Calu3 (cell line): ENCODE measurements around the gene PROM2. TPM values are rescaled to one million over a fixed set of nuclear protein-coding genes. Genes with fewer than 3 reads are reported as not detected.

Experiments
- BruUV-seq: library from RNA; stranded (reverse); fragments of 400-500 nt; replicated peaks from 2 replicates; lab custom pipeline; 2021; lab: Mats Ljungman, UMichigan
- CTCF ChIA-PET: fragments of 300-600 bp; sonication (Branson Sonifier 250); formaldehyde crosslinking; loops from one replicate; lab custom pipeline; 2022; ENCODE audit warnings: antibody characterized with exemption; lab: Charles Lee
- DNase-seq: peaks from one replicate; pipeline ENCODE4 v3.0.0; 2022
- H3K27ac Mint-ChIP-seq: one replicate; pipeline ENCODE4 v1.8.0; 2022; ENCODE audit warnings: mixed read lengths; ENCODE audit not compliant: unreplicated experiment
- H3K27me3 Mint-ChIP-seq: one replicate; pipeline ENCODE4 v1.8.0; 2022; ENCODE audit warnings: mixed read lengths; ENCODE audit not compliant: unreplicated experiment
- H3K36me3 Mint-ChIP-seq: one replicate; pipeline ENCODE4 v1.8.0; 2022; ENCODE audit warnings: mild to moderate bottlenecking, moderate library complexity, mixed read lengths; ENCODE audit not compliant: insufficient read depth, unreplicated experiment
- H3K4me1 Mint-ChIP-seq: one replicate; pipeline ENCODE4 v1.8.0; 2022; ENCODE audit warnings: mild to moderate bottlenecking, low read depth, mixed read lengths; ENCODE audit not compliant: unreplicated experiment
- H3K4me3 Mint-ChIP-seq: one replicate; pipeline ENCODE4 v1.8.0; 2022; ENCODE audit warnings: mild to moderate bottlenecking, low read depth, moderate library complexity, mixed read lengths; ENCODE audit not compliant: unreplicated experiment
- H3K9me3 Mint-ChIP-seq: one replicate; pipeline ENCODE4 v1.8.0; 2022; ENCODE audit warnings: low read depth, mixed read lengths; ENCODE audit not compliant: unreplicated experiment
- intact Hi-C: fragments of 100-400 bp; cut with micrococcal nuclease; formaldehyde crosslinking; loops from one replicate; pipeline ENCODE4 v1.10.0; 2022; ENCODE audit not compliant: unreplicated experiment
- total RNA-seq: library from RNA; stranded (reverse); gene quantifications from 2 replicates; pipeline ENCODE4 v1.2.3, GENCODE V29; 2022
- TF ChIP-seq, protein P1 (sequence below): fragments of 200-600 bp; IDR thresholded peaks from one replicate; pipeline ENCODE4 v1.8.0; 2022; ENCODE audit warnings: antibody characterized with exemption; ENCODE audit not compliant: unreplicated experiment

The PROM2 gene
- total RNA-seq, 1 experiment from 2014 or later, result 24.7 TPM

DNA sequence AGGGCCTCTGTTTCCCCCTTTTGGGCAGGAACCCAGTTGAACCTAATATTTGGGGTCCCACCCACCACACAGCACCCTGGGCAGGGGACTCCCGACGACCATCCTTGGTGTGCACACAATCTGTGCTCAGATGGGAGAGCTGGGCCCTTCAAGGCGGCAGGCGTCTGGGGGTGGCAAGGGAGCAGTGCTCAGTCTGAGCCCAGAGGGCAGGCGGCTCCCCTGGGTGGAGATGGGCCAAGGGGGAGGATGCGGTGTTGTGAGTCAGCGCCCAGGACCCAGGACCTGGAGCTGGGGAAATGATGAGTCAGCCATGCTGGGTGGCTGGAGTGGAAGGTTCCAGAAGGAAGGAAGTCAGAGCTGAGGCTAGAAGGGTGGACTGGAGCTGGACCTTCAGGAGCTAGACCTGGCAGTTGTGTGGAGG lies 3.8 kb downstream of the PROM2 start:
- CTCF ChIA-PET, result no interaction called here
- Mint-ChIP-seq H3K36me3 (peaks cover 17% of the 10 kb centered on the region), H3K4me3 (no peak overlapping the region), H3K27ac (peak overlapping the region; percentile 19), H3K9me3 (no peaks in the 10 kb centered on the region), H3K27me3 (no peaks in the 10 kb centered on the region), H3K4me1 (peaks cover 16% of the 10 kb centered on the region)
- TF ChIP-seq, protein P1, sequence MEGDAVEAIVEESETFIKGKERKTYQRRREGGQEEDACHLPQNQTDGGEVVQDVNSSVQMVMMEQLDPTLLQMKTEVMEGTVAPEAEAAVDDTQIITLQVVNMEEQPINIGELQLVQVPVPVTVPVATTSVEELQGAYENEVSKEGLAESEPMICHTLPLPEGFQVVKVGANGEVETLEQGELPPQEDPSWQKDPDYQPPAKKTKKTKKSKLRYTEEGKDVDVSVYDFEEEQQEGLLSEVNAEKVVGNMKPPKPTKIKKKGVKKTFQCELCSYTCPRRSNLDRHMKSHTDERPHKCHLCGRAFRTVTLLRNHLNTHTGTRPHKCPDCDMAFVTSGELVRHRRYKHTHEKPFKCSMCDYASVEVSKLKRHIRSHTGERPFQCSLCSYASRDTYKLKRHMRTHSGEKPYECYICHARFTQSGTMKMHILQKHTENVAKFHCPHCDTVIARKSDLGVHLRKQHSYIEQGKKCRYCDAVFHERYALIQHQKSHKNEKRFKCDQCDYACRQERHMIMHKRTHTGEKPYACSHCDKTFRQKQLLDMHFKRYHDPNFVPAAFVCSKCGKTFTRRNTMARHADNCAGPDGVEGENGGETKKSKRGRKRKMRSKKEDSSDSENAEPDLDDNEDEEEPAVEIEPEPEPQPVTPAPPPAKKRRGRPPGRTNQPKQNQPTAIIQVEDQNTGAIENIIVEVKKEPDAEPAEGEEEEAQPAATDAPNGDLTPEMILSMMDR, result no peak
- no TSS peak for BruUV-seq
- intact Hi-C loops, result no loop called here
- no peak for DNase-seq

DNA sequence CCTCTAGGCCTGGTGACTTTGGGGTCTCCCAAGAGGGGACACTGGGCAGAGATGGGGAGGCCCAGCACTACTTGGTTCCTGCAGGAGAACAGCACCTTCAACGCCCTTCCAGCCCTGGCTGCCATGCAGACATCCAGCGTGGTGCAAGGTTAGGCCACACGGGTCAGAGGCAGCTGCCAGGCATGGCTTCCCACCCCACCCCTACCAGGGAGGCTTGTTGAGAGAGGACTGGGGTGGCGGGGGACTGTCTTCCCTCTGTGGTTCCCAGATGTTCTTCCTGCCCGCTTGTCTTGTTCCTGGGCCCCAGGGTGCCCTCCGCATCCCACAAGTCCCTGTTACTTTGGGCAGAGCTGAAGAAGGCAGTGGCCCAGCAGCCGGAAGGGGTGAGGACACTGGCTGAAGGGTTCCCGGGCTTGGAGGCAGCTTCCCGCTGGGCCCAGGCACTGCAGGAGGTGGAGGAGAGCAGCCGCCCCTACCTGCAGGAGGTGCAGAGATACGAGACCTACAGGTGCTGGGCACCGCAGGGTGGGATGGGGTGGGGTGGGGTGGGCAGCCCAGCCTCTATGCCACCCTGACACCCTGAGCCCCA lies 4.5 kb downstream of the PROM2 start:
- no TSS peak for BruUV-seq
- TF ChIP-seq, protein P1, result no peak
- Mint-ChIP-seq H3K27ac (no peak overlapping the region), H3K9me3 (no peaks in the 10 kb centered on the region), H3K4me1 (peaks cover 16% of the 10 kb centered on the region), H3K4me3 (no peak overlapping the region), H3K27me3 (no peaks in the 10 kb centered on the region), H3K36me3 (peaks cover 17% of the 10 kb centered on the region)
- intact Hi-C loops, result no loop called here
- CTCF ChIA-PET, result no interaction called here
- DNase-seq, result no peak

DNA sequence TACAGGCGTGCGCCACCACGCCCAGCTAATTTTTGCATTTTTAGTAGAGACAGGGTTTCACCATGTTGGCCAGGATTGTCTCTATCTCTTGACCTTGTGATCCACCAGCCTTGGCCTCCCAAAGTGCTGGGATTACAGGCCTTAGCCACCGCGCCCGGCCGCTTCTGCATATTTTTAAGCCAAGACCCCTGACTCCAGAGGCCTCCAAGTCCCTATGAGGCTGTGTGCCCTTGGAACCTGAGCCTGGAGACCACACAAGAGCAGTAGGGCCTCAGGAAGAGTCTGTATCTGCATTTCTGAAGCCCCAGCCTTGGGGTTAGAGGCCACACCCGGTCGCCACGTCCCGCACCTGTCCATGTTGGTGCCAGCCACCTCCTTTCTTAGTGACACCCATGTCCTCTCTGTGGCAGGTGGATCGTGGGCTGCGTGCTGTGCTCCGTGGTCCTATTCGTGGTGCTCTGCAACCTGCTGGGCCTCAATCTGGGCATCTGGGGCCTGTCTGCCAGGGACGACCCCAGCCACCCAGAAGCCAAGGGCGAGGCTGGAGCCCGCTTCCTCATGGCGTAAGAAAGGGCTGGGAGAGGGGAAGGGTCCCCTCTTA lies 5.3 kb downstream of the PROM2 start:
- intact Hi-C loops, result no loop called here
- BruUV-seq, result no TSS peak
- peaks cover 13% of the 10 kb centered on the region for H3K4me1 Mint-ChIP-seq
- TF ChIP-seq, protein P1, result no peak
- peaks cover 12% of the 10 kb centered on the region for H3K36me3 Mint-ChIP-seq
- H3K27me3 Mint-ChIP-seq, result no peaks in the 10 kb centered on the region
- no peak overlapping the region for H3K27ac Mint-ChIP-seq
- no peak overlapping the region for H3K4me3 Mint-ChIP-seq
- no peaks in the 10 kb centered on the region for H3K9me3 Mint-ChIP-seq
- CTCF ChIA-PET, result no interaction called here
- DNase-seq, result no peak

DNA sequence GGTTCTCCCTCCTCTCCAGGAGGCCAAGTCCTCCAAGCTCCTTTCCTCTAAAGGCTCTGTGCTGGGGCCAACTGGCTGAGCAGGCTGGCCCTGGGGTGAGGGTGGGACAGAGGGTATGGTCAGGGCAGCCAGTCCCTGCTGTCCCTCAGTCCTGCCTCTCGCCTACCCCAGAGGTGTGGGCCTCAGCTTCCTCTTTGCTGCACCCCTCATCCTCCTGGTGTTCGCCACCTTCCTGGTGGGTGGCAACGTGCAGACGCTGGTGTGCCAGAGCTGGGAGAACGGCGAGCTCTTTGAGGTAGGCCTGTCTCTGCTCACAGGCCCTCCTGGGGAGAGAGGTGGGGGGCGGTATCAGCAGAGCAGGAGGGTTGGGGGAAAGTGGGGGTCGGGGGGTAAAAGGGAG lies 6.8 kb downstream of the PROM2 start:
- CTCF ChIA-PET, result no interaction called here
- Mint-ChIP-seq H3K4me3 (no peak overlapping the region), H3K36me3 (peaks cover 7% of the 10 kb centered on the region), H3K4me1 (peaks cover 5% of the 10 kb centered on the region), H3K27ac (no peak overlapping the region), H3K9me3 (no peaks in the 10 kb centered on the region), H3K27me3 (no peaks in the 10 kb centered on the region)
- TF ChIP-seq, protein P1, result no peak
- DNase-seq, result no peak
- BruUV-seq, result no TSS peak
- intact Hi-C loops, result no loop called here
